ENCODE results near the gene VPS16. TPM values are rescaled to one million over a fixed set of nuclear protein-coding genes. Genes with fewer than 3 reads are reported as not detected.

The VPS16 gene
- total RNA-seq, 2 experiments from 2014 or later, result 44.7 to 45.0 TPM

DNA sequence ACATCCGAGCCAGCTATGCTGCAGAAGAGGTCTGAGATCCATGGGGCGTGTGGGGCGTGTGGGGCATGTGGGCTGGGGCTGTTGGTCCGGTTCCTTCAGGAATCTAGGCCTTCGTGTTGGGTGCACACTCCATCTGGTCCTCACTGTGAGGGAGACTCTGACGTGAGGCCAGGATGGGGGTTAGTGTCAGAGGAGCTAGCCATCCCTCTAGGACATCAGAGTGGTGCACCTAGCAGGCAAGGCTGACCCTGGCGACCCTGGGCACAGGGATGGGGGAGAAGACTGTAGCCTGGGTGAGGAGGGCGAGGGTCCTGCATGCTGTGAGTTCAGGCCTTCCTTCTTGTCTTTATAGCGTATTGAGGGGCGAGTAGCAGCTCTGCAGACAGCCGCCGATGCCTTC lies 24.1 kb downstream of the VPS16 start:
- CTCF ChIA-PET, result interaction anchor here (1.2 to 3.0 kb wide), 3 partner anchors 30 to 137 kb away, joined by 3 to 12 read pairs (median 3); no protein-coding TSS in a partner anchor
- POLR2A ChIA-PET, result no interaction called here

DNA sequence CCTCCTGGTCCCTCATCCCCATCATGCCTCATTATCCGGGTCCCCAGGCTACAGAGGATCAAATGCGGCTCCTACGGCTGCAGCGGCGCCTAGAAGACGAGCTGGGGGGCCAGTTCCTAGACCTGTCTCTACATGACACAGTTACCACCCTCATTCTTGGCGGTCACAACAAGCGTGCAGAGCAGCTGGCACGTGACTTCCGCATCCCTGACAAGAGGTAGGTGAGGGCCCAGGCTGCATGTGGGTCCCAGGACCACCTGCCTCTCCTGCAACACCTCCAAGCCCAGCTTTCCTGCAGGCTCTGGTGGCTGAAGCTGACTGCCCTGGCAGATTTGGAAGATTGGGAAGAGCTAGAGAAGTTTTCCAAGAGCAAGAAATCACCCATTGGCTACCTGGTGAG lies 24.6 kb downstream of the VPS16 start:
- ChIA-PET CTCF (interaction anchor here (0.6 to 3.0 kb wide), 7 partner anchors 9 to 136 kb away, joined by 3 to 12 read pairs (median 3); no protein-coding TSS in a partner anchor), POLR2A (no interaction called here)

DNA sequence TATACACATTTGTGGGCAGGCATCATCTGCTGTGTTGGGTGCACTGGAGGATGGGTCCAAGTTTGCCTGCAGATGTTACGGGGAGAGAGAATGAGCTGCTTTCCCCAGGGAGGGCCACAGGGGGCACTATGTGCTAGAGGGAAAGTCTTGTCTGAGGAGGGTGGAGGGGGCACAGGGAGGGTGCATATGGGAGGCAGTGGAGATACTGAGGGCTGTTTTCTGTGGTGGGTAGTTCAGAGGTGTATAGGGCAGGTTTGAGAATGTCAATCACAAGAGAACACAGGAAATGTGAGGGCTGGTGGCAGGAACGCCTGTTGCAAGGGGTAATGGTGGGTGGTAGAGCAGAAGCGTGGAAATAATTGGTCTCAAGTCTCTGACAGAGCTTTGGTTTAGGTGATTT lies 25.1 kb downstream of the VPS16 start:
- POLR2A ChIA-PET, result no interaction called here

DNA sequence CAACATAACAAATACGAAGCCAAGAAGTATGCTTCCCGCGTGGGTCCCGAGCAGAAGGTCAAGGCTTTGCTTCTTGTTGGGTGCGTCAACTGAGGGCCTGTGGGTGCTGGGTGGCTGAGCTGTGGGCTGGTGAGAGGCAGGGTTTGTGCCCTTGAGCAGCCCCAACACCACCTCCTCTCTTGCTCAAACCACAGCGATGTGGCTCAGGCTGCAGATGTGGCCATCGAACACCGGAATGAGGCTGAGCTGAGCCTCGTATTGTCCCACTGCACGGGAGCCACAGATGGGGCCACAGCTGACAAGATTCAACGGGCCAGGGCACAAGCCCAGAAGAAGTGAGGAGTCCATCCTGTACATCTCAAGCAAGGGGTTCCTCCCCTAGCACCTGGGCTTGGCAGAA lies 25.7 kb downstream of the VPS16 start:
- ChIA-PET POLR2A (no interaction called here), CTCF (interaction anchor here (0.7 to 3.0 kb wide), 4 partner anchors 118 to 201 kb away, joined by 3 to 12 read pairs (median 3); no protein-coding TSS in a partner anchor)

More for the DNA sequence above, 25.1 kb downstream of the VPS16 start:
- CTCF ChIA-PET, result interaction anchor here (0.6 to 3.0 kb wide), 7 partner anchors 10 to 200 kb away, joined by 3 to 12 read pairs (median 3); no protein-coding TSS in a partner anchor

DNA sequence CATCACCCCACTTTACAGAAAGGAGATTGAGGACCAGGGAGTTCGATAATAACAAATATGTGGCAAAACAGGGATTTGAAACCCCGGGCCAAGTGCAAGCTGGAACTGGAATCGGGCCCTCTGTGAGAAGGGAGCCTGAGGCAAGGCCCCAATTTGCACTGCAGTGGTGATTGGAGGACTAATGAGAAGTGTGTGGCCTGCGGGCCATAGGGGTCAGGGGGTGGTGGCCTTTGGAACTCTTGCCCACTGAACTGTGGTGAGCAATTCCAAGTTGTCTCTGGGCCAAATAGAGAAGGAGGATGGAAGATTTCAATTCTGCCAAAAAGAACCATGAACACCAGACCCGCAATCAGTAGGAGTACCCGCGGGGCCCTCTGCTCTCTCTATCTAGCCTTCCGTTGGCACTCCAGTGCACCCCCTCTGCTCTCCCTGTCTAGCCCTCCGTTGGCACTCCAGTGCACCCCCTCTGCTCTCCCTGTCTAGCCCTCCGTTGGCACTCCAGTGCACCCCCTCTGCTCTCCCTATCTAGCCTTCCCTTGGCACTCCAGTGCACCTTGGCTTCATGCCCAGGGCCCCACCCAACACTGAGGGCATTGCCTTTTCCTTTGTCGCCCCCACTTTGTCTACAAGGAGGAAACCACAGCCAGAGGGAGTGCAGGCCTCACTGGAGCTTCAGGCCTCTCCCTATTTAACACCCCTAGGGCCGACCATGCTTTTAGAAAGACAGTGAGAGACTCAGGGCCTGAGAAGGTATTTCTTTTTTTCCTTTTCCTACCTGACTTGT lies 26.7 kb downstream of the VPS16 start:
- ChIA-PET POLR2A (no interaction called here), CTCF (no interaction called here)

DNA sequence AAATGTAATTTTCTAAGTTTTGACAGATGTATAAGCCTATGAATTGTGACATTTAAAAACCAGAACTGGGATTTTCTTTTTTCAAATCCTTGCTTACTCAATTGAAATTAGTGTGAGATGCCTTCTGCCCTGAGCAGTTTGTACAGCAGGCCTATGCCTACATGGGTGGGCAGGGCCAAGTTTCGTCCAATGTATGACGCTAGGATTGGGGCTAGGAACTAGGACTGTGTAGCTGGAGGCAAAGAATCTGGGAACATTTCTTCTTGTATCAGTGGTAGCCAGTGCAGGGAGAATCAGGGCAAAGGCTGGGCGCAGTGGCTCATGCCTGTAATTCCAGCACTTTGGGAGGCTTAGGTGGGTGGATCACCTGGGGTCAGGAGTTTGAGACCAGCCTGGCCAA lies 28.8 kb downstream of the VPS16 start:
- ChIA-PET CTCF (no interaction called here), POLR2A (no interaction called here)

DNA sequence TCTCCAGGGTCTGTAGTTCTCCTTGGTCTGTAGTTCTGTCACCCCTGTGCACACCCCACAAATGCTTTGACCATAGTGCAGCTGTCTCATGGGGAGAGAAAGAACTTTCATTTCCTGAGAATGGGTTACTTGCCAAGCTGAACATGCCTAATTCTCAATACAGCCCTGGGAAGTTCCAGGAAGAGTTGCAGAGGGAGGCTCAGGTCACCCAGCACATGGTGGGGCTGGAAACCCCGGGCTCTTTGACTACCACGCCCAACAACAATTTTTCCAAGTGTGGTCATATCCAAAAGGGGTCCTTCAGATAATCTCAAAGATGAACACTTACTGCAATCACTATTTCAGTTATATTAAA lies 30.5 kb downstream of the VPS16 start:
- POLR2A ChIA-PET, result interaction anchor here (0.5 kb wide), 1 partner anchor 150 kb away, joined by 5 read pairs; no protein-coding TSS in a partner anchor
- CTCF ChIA-PET, result interaction anchor here (0.9 to 1.0 kb wide), 2 partner anchors 19 to 118 kb away, joined by 3 read pairs; no protein-coding TSS in a partner anchor

DNA sequence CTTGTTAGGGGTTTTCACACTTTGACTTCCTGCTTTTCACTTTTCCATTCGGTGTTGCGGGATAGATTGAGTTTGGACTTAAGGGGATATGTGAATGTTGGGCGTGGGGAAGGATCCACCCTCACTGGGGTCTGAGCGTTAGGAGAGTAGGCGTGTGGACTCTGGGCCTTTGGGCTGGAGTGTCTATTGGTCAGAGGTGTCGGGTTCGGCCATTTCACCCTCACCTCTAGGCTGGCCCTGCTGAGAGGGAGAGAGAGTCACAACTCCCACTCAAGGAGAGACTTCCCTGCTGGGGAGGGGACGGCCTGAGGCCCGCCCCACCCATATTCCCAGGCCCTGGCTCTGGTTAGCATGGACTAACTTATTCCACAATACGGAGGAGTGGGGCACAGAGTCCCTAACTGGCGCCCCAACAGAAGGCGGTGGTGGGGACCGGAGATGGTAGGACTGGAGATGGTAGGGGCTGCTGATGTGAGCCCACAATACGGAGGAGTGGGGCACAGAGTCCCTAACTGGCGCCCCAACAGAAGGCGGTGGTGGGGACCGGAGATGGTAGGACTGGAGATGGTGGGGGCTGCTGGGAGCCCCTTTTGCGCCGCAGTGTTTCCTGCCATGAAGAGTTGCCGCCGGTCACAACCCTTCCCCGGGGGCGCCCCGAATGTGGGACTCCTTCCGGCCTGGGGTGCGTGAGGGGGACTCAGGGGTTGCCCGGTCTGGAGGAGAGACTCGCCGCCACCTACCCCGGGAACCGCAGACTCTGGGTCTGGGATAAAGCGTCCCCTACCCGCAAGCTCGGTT lies 31.3 kb downstream of the VPS16 start:
- CTCF ChIA-PET, result interaction anchor here (0.9 to 1.0 kb wide), 2 partner anchors 20 to 119 kb away, joined by 3 read pairs; no protein-coding TSS in a partner anchor
- POLR2A ChIA-PET, result interaction anchor here (0.6 to 1.9 kb wide), 3 partner anchors 28 to 115 kb away, joined by 3 to 6 read pairs (median 4); no protein-coding TSS in a partner anchor

DNA sequence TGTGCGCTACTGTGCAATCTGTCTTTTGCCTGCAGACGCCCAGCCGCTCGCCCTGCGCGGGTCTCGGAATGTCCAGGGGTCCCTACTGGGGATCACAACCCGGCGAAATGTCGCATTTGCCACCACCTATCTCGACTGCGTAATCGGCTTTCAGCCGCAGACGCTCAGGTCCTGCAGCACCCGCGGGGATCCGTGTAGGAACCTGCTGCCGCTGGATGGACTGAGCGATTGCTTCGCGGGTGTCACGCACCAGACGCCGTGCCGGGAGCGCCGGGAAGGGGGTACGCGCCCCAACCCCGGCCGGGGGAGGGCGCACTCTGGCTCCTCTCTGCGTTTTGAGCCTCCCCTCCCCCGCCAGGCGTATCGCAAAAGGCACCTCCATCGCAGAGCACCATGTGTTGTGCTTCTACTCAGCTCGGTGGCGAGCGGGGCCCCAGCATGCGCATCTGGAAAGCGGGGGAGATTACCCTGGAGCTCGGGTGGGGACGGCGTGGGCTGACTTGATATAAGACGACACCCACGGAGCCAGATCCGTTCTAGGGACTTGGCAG lies 32.0 kb downstream of the VPS16 start:
- ChIA-PET CTCF (interaction anchor here (0.6 to 1.0 kb wide), 2 partner anchors 35 to 111 kb away, joined by 3 read pairs; no protein-coding TSS in a partner anchor), POLR2A (interaction anchor here (0.6 to 1.9 kb wide), 4 partner anchors 29 to 114 kb away, joined by 3 to 6 read pairs (median 4); no protein-coding TSS in a partner anchor)

DNA sequence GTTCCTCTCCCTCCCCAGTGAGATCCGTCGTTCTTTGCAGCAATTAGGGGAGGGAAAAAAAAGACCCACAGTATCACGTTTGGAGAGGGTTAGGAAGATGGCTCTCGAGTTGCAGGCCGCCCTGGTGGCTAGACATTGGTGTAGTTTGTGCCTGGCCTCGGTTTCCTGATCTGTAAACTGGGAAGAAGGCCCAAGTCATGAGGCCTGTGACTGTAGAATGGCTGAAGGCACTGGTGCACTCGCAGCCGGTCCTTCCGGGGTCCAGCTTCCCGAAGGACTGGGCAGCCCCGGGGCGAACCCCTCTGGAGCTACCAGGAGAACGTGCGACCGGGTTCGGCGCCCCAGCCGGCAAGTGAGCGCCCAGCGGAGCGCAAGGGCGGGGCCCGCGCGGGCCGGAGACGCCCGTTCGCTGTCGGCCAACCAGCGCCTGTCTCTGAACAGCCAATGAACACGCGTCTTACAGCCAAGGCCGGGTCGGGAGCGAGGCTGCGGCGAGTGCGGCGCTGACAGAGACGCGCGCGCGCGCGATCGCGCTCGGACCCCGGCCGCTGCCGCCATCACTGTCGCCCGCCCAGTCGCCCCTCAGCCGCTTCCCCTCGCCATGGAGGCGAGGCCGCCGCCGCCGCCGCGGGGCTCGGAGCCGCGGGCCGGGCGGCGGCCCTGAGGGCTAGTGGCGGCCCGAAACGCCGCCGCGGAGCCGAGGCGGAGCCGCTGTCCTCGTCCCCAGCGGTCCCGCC lies 32.6 kb downstream of the VPS16 start, which contains the start of gene PTPRA:
TSS of gene PTPRA (plus strand) at position 472 of the 737 bp plus-strand sequence. CDS start 90,797 bp downstream, outside the sequence.
- ChIA-PET CTCF (interaction anchor here (0.6 to 1.0 kb wide), 2 partner anchors 34 to 111 kb away, joined by 3 read pairs; no protein-coding TSS in a partner anchor), POLR2A (interaction anchor here (0.6 to 1.9 kb wide), 4 partner anchors 29 to 113 kb away, joined by 3 to 6 read pairs (median 4); no protein-coding TSS in a partner anchor)

DNA sequence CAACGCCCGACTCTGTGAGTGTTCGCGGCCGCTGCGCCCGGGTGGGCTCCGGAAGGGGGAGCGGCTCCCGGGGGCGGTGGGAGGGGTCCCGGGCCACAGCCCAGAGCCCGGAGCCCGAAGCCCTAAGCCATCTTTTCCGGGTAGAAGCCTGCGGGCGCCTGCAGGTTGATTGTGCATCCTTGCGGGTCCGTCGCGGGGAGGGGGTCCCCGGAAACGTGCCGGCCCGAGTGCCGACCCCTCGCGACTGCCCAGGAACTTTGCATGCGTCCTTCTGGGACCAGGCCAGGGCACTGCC lies 33.1 kb downstream of the VPS16 start:
- ChIA-PET CTCF (interaction anchor here (1.0 kb wide), 1 partner anchor 110 kb away, joined by 3 read pairs; no protein-coding TSS in a partner anchor), POLR2A (interaction anchor here (1.0 to 1.9 kb wide), 2 partner anchors 110 to 113 kb away, joined by 4 to 6 read pairs; no protein-coding TSS in a partner anchor)

DNA sequence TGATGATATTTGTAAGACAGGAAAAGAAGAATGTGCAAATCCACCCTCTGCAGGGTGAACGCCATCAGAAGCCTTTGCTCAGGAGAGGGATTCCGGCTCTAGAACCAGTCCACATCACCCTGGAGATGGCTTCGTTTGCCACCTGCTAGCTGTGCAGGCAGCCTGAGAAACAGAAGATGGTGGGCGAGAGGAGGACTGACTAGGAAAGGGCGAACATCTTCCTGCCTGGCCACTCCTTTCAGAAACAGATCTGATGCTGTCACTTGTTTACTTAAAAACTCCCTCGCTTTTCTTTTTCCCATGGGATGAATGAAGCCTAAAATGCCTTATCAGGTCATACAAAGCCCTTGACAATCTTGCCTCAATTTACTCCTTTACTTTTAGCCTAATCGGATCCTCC lies 33.9 kb downstream of the VPS16 start:
- CTCF ChIA-PET, result no interaction called here
- POLR2A ChIA-PET, result interaction anchor here (0.6 kb wide), 1 partner anchor 36 kb away, joined by 3 read pairs; no protein-coding TSS in a partner anchor

DNA sequence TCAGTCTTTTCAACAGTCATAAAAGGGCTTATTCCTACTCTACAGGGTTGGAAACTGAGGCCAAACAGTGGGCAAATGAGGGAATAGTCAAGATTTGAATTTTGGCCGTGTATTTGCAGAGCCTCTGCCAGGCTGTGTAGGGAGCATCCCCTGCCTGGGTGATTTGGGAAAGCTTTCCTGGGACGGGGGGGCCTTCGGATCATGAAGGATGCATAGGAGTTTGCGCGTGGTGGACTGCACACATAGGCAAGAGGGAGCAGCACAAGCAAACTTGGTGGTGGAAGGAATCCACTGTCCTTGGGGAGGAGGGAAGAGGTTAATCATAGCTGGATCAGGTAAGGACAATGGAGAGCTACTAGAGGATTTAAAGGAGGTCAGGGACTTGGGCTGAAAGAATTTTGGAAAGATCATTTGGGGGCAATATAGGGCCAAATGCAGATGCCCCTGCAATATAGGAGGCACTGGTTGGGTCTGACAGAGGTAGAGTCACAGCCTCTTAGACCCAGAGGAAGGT lies 35.2 kb downstream of the VPS16 start:
- CTCF ChIA-PET, result no interaction called here
- POLR2A ChIA-PET, result no interaction called here

DNA sequence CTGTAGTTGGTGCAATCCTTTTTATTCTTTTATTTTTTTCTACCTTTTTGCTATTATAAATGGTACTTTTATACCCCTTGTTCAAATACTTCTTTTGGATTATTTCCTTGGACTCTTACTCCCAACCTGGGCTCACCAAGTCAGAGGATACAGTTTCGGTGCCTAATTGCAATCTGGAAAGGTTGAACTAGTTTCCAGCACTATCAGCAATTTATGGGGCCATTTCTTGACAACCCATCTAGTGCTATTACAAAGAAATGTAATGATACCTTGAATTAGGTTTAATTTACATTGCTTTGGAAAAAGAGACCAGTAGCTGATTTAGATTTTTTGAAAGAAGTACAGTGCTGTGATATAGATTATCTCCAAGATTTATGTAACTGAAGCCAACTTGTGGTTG lies 38.0 kb downstream of the VPS16 start:
- ChIA-PET POLR2A (no interaction called here), CTCF (no interaction called here)

DNA sequence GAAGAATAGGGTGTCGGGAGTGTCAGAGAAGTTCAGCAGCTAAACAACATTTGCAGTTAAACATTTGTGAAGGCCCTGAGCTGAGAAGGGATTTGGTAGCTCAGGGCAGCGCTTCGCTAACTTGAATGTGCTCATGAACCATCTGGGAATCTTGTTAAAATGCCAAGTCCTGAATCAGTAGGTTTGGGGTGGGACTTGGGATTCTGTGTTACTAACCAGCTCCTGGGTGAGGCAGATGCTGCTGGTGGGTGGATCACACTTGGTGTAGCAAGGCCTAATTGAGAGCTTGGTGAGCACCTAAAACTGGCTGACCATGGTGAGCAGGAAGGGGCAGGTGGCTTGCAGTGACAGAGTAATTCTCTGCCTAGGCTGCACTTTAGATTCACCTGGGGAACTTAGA lies 38.6 kb downstream of the VPS16 start:
- CTCF ChIA-PET, result no interaction called here

DNA sequence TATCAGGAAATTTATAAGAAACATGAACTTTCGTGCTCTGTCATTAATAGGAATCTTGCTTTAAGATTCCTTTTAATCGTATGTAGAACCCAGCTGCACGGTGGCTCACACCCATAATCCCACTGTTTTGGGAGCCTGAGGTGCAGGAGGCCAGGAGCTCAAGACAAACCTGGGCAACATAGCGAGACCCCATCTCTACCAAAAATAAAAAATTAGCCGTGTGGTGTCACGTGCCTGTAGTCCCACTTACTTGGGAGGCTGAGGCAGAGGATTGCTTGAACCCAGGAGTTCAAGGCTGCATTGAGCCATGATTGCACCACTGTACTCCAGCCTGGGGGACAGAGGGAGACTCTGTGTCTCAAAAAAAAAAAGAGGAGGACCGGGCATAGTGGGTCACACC lies 40.1 kb downstream of the VPS16 start:
- CTCF ChIA-PET, result no interaction called here
- POLR2A ChIA-PET, result no interaction called here

More for the DNA sequence above, 38.6 kb downstream of the VPS16 start:
- POLR2A ChIA-PET, result no interaction called here

DNA sequence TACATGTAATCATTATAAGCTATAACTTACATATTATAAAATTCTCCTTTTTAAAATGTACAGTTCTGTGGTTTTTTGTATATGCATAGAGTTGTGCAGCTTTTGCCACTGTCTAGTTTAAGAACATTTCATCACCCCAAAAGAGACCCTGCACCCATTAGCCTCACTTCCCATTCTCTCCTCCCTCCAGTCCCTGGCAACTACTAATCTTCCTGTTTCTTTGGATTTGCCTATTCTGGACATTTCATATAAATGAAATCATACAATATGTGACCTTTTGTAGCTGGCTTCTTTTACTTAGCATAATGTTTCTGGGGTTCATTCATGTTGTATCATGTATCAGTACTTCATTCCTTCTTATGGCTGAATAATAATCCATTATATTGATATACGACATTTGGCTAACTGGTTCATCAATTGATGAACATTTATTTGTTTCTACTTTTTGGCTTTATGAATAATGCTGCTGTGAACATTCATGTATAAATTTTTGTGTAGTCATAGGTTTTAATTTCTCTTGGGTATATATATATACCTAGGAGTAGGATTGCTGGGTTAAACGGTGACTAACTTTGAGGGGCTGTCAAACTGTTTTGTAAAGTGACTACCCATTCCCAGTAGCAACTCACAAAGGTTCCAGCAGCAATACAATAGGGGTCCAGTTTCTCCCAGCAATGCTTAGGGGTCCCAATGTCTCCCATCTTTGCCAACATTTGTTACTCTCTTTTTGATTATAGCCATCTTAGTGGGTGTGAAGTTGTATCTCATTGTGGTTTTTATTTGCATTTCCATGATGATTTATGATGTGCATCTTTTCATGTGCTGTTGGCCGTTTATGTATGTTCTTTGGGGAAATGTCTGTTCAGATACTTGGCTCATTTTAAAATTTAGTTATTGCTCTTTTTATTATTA lies 43.4 kb downstream of the VPS16 start:
- ChIA-PET CTCF (interaction anchor here (0.6 kb wide), 1 partner anchor 70 kb away, joined by 3 read pairs; no protein-coding TSS in a partner anchor), POLR2A (interaction anchor here (0.6 kb wide), 2 partner anchors 9 to 112 kb away, joined by 5 to 9 read pairs; no protein-coding TSS in a partner anchor)

All from activated CD8-positive, alpha-beta memory T cell treated with anti-CD3 and anti-CD28 coated beads for 36 hours (primary cell).